ENCODE results near the gene CAT.

GRCh38 chr11:34521265-34521664, 82.5 kb downstream of the CAT start:
- TF ChIP-seq POLR2AphosphoS5 (IDR thresholded peaks at IDR 0.05; ENCODE audit: insufficient read depth in 1 of 2, low read depth in 1 of 2): no peak
- no peak for TF ChIP-seq CTCF (IDR thresholded peaks at IDR 0.05)
- no peak for TF ChIP-seq POLR2A (IDR thresholded peaks at IDR 0.05)

Measured in vagina (tissue), 2 donors.